GM23338 (cell line): ENCODE measurements around the gene DNAJC15. TPM values are rescaled to one million over a fixed set of nuclear protein-coding genes. Genes with fewer than 3 reads are reported as not detected.

Source experiments
- ATAC-seq: fragments of 200-7000 bp; cut with Tn5 transposase; 3 replicates; pipeline ENCODE4 v1.9.1; 2020
- DNase-seq: peaks from one replicate; pipeline ENCODE4 v3.0.0-alpha.2; 2015; ENCODE audit warnings: low spot score
- H2AFZ ChIP-seq: fragments of 200-600 bp; sonication (generic); 2 replicates; pipeline ENCODE4 v1.8.0; 2016; ENCODE audit warnings: antibody characterized with exemption, mild to moderate bottlenecking, moderate library complexity
- H3F3A ChIP-seq: fragments of 200-600 bp; sonication (generic); replicated peaks from 2 replicates; pipeline ENCODE4 v1.8.0; 2017; ENCODE audit warnings: antibody characterized with exemption, mixed run types, low read depth
- H3K27ac ChIP-seq: fragments of 200-600 bp; sonication (generic); 2 replicates; pipeline ENCODE4 v1.6.1; 2016; ENCODE audit warnings: low read depth
- H3K27me3 ChIP-seq: fragments of 200-600 bp; sonication (generic); 2 replicates; pipeline ENCODE4 v1.8.0; 2016; ENCODE audit warnings: mild to moderate bottlenecking, mixed run types, moderate library complexity; ENCODE audit not compliant: insufficient read depth
- H3K36me3 ChIP-seq: fragments of 200-600 bp; sonication (generic); 2 replicates; pipeline ENCODE4 v1.8.0; 2016; ENCODE audit warnings: mild to moderate bottlenecking; ENCODE audit not compliant: insufficient read depth
- H3K4me1 ChIP-seq: fragments of 200-600 bp; sonication (generic); 2 replicates; pipeline ENCODE4 v1.8.0; 2016; ENCODE audit warnings: mild to moderate bottlenecking, moderate library complexity; ENCODE audit not compliant: insufficient read depth
- H3K4me2 ChIP-seq: fragments of 200-600 bp; sonication (generic); 2 replicates; pipeline ENCODE4 v1.7.1; 2017; ENCODE audit warnings: mixed run types
- H3K4me3 ChIP-seq: fragments of 200-600 bp; sonication (generic); 2 replicates; pipeline ENCODE4 v1.6.1; 2016; ENCODE audit warnings: mixed run types
- H3K79me2 ChIP-seq: fragments of 200-600 bp; sonication (generic); replicated peaks from 2 replicates; pipeline ENCODE4 v1.8.0; 2017; ENCODE audit warnings: mild to moderate bottlenecking; ENCODE audit not compliant: insufficient read depth
- H3K9me2 ChIP-seq: fragments of 200-600 bp; sonication (generic); 2 replicates; pipeline ENCODE4 v1.8.0; 2017; ENCODE audit not compliant: insufficient read depth
- H4K20me1 ChIP-seq: fragments of 200-600 bp; sonication (generic); replicated peaks from 2 replicates; pipeline ENCODE4 v1.8.0; 2017; ENCODE audit warnings: mild to moderate bottlenecking; ENCODE audit not compliant: insufficient read depth
- H3K27ac Mint-ChIP-seq: 2 replicates; pipeline ENCODE4 v1.8.0; 2020; ENCODE audit warnings: inconsistent platforms, mild to moderate bottlenecking, moderate library complexity, mixed read lengths
- H3K27me3 Mint-ChIP-seq: 3 replicates; pipeline ENCODE4 v1.8.0; 2022; ENCODE audit warnings: low read depth, mild to moderate bottlenecking, moderate library complexity, mixed read lengths, inconsistent platforms; ENCODE audit not compliant: insufficient read depth, poor library complexity
- H3K36me3 Mint-ChIP-seq: 3 replicates; pipeline ENCODE4 v1.8.0; 2021; ENCODE audit warnings: low read depth, mild to moderate bottlenecking, inconsistent platforms, moderate library complexity, mixed read lengths
- H3K4me1 Mint-ChIP-seq: 3 replicates; pipeline ENCODE4 v1.8.0; 2020; ENCODE audit warnings: mild to moderate bottlenecking, inconsistent platforms, mixed read lengths
- H3K4me3 Mint-ChIP-seq: 3 replicates; pipeline ENCODE4 v1.8.0; 2021; ENCODE audit warnings: moderate library complexity, mild to moderate bottlenecking, inconsistent platforms, mixed read lengths
- H3K9me3 Mint-ChIP-seq: 3 replicates; pipeline ENCODE4 v1.8.0; 2020; ENCODE audit warnings: moderate library complexity, mild to moderate bottlenecking, inconsistent platforms, mixed read lengths
- CREB1 ChIP-seq: fragments of 250-450 bp; sonication (Bioruptor Pico); IDR thresholded peaks from 2 replicates; pipeline ENCODE4 v1.5.0; 2020; ENCODE audit warnings: low read depth, mild to moderate bottlenecking, moderate library complexity
- CTCF ChIP-seq, 2 experiments: fragments of 200-600 bp in 1 of 2; sonication (generic) in 1 of 2; conservative IDR thresholded peaks; 2 replicates each; pipeline versions ENCODE4 v1.5.1 to v1.6.1; 2016 to 2017; ENCODE audit warnings: antibody characterized with exemption in 2 of 2, low read depth in 2 of 2, mild to moderate bottlenecking in 2 of 2, moderate library complexity in 1 of 2
- ETS1 ChIP-seq: IDR thresholded peaks from 2 replicates; pipeline ENCODE4 v1.6.1; 2016; ENCODE audit warnings: antibody characterized with exemption
- EZH2 ChIP-seq: fragments of 200-600 bp; sonication (generic); IDR thresholded peaks from one replicate; pipeline ENCODE4 v1.8.0; 2017; ENCODE audit warnings: antibody characterized with exemption, mild to moderate bottlenecking, low read depth; ENCODE audit not compliant: unreplicated experiment
- EZH2phosphoT487 ChIP-seq: fragments of 200-600 bp; sonication (generic); IDR thresholded peaks from one replicate; pipeline ENCODE4 v1.8.1; 2018; ENCODE audit warnings: antibody characterized with exemption; ENCODE audit not compliant: unreplicated experiment
- JUNB ChIP-seq: IDR thresholded peaks from one replicate; pipeline ENCODE4 v1.6.1; 2016; ENCODE audit warnings: antibody characterized with exemption; ENCODE audit not compliant: unreplicated experiment
- NANOG ChIP-seq: IDR thresholded peaks from 2 replicates; pipeline ENCODE4 v1.6.1; 2016; ENCODE audit warnings: antibody characterized with exemption, borderline replicate concordance
- POLR2AphosphoS5 ChIP-seq: IDR thresholded peaks from 2 replicates; pipeline ENCODE4 v1.6.1; 2016; ENCODE audit warnings: antibody characterized with exemption, low read depth
- REST ChIP-seq: IDR thresholded peaks from one replicate; pipeline ENCODE4 v1.6.1; 2018; ENCODE audit warnings: antibody characterized with exemption; ENCODE audit not compliant: unreplicated experiment
- STAT1 ChIP-seq: IDR thresholded peaks from one replicate; pipeline ENCODE4 v1.6.1; 2016; ENCODE audit warnings: antibody characterized with exemption; ENCODE audit not compliant: unreplicated experiment
- ZNF114 ChIP-seq: fragments of 250-450 bp; sonication (Bioruptor Pico); IDR thresholded peaks from 2 replicates; pipeline ENCODE4 v1.5.0; 2020; ENCODE audit warnings: mild to moderate bottlenecking, moderate library complexity
- ZNF331 ChIP-seq: fragments of 250-450 bp; sonication (Bioruptor Pico); IDR thresholded peaks from 2 replicates; pipeline ENCODE4 v1.5.0; 2020; ENCODE audit warnings: low read depth, mild to moderate bottlenecking, moderate library complexity
- ZNF462 ChIP-seq: fragments of 250-450 bp; sonication (Bioruptor Pico); IDR thresholded peaks from 2 replicates; pipeline ENCODE4 v1.5.0; 2020; ENCODE audit warnings: mild to moderate bottlenecking, moderate library complexity
- polyA plus RNA-seq: library from polyadenylated mRNA; unstranded; fragments of >200 nt; fragmentation: Nextera tagmentation; extraction: Ambion mirVana; gene quantifications from 2 replicates; pipeline ENCODE4 v1.2.1, GENCODE V29; 2016
- total RNA-seq: library from RNA; depleted of rRNA; stranded (reverse); fragments of >200 nt; shearing (Covaris generic); gene quantifications from 2 replicates; pipeline ENCODE4 v1.2.3, GENCODE V29; 2014

The DNAJC15 gene
- total and polyA plus RNA-seq, 2 experiments from 2014 or later, result 11.4 to 80.4 TPM

- Histone ChIP-seq H3K36me3 (no peaks in the 10 kb centered on the region), H3F3A (no peaks in the 10 kb centered on the region), H2AFZ (no peak overlapping the region), H3K79me2 (peaks cover 5% of the 10 kb centered on the region), H3K4me2 (no peak overlapping the region), H3K4me1 (peaks cover 12% of the 10 kb centered on the region), H4K20me1 (no peaks in the 10 kb centered on the region), H3K9me2 (no peaks in the 10 kb centered on the region), H3K4me3 (no peak overlapping the region), H3K27ac (no peak overlapping the region), H3K27me3 (no peaks in the 10 kb centered on the region)
- DNase-seq (no peak), ATAC-seq (no peak)
- Mint-ChIP-seq H3K4me1 (peaks cover 24% of the 10 kb centered on the region), H3K27ac (no peak overlapping the region), H3K4me3 (no peak overlapping the region), H3K36me3 (peaks cover 14% of the 10 kb centered on the region; the same call in 2 of the 3 replicates), H3K27me3 (no peaks in the 10 kb centered on the region), H3K9me3 (no peaks in the 10 kb centered on the region)
- no peak for TF ChIP-seq EZH2
- TF ChIP-seq ZNF331 (CRISPR knock-in tag), result no peak
- TF ChIP-seq ZNF114 (CRISPR knock-in tag), result no peak
- TF ChIP-seq REST, result no peak
- TF ChIP-seq CREB1 (CRISPR knock-in tag), result no peak
- TF ChIP-seq EZH2phosphoT487, result no peak
- no peak for TF ChIP-seq CTCF (conservative IDR thresholded peaks at IDR 0.05; ENCODE audit: low read depth in 2 of 2)
- no peak for TF ChIP-seq STAT1
- no peak for TF ChIP-seq POLR2AphosphoS5
- TF ChIP-seq JUNB, result no peak
- TF ChIP-seq ZNF462, result no peak
- TF ChIP-seq ETS1, result no peak
- TF ChIP-seq NANOG, result no peak
Measured at GRCh38 chr13:43041369-43041921, 18.1 kb downstream of the DNAJC15 start.
